GM19463 (cell line): Measurements from ENCODE around the gene IRAK1BP1.
"Not testable (repeated sequence)": the region's sequence is repeated elsewhere in the genome, so short reads cannot be mapped to it uniquely, and the experiment has no call there.

ENCODE experiments used
- ATAC-seq: cut with Tn5 transposase; IDR thresholded peaks from one replicate; pipeline ENCODE4 v1.9.1; 2021; ENCODE audit warnings: mild to moderate bottlenecking, moderate library complexity; ENCODE audit not compliant: unreplicated experiment

The IRAK1BP1 gene

GRCh38 chr6:78883651-78884050 is 16.3 kb downstream of the IRAK1BP1 start:
- ATAC-seq = no peak

GRCh38 chr6:78889901-78890300 is 22.6 kb downstream of the IRAK1BP1 start:
- not testable (repeated sequence) for ATAC-seq

DNA sequence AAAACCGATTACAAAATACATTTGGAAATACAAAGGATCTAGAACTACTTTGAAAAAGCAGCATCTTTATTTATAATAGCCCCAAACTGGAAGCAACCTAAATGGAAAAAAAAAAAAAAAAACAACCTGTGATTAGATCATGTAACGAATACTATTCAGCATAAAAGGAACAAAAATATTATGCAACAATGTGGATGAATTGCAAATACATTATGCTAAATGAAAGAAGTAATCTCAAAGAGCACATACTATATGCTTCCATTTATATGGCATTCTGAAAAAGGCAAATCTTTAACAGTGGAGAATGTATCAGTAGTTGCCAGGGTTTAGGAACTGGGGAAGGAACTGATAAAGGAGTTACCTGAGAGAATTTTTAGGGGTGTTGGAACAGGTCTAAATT is 28.9 kb downstream of the IRAK1BP1 start:
- ATAC-seq = no peak

- no peak for ATAC-seq
These were observed 41.3 kb downstream of the IRAK1BP1 start for GRCh38 chr6:78908621-78909020.

DNA sequence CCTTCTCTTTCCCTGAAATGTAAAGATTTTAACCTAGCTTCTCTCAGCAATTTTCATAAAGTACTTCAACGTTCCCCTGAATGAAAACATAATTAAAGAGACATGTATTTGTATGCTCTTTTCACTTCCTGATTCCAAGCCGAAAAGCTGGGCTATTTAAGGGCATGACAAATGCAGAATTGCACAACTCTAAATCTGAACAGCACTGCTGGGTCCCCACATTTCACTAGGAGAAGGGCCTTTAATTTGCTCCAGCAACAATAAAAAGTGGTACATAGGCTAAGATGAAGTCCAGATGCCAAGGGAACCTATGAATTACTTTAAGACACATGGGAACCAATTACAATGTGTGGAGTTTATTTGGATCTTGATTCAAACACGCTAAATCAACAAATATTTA is 42.0 kb downstream of the IRAK1BP1 start:
- peak; percentile 40 for ATAC-seq

- ATAC-seq = no peak
These were observed 42.7 kb downstream of the IRAK1BP1 start for GRCh38 chr6:78910010-78910409.

DNA sequence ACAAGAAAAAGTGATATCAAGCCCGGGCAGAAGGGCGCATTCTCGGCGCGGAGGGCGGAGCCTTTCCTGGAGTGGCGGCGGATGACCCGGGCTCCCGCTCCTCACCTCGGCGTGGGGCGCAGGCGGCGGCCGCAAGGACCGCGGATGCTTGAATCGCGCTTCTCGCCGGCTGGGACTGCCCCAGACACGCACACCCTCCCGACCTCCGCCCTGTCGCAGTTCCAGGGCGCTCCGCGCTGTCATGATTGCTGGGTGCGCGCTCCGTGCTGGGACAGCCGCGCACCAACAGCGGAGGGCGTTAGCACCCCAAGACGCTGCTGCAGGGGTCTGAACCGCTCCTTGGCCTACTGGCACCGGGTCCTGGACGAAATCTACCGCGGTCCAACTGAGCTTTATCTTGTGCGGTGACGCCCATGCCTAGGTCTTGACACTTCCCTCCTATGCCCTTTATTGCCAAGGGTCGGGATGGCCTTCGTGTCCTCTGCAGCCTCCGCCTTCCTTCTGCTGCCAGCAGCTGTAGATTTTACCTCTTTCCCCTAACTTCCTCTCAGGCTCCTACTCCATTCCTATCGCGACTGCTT is 43.3 kb downstream of the IRAK1BP1 start:
- ATAC-seq = peak; percentile 76

DNA sequence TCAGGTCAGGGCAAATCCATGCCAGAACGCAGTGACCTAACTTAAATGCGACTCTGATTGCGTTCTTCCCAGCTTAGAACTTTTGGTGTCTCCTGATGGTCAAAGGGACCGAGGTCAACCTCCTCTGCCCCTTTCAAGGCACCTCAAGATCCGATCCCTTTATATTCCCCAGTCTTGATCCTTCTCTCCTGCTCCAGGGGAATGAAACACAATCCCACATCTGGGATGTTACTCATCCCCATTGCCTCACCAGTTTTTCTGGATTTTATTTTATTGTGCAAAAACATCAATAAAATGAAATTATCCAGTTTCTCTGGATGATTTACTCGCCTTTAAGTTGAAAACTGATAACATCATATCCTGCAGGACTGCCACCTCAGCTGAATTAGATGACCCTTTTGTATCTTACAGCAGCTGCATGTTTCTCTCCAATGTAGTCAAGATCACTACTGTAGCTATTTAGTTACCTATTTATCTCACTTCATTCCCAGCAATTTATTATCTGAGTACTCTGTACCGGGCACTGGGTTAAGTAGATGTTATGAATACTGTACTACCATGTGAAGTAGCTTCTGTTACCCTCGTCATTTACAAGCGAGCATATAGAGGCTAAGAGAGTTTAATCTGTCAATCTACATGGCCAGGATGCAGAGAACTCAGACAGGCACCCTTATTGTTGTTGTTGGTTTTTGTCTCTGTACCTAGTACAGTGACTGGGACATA is 44.0 kb downstream of the IRAK1BP1 start:
- ATAC-seq = no peak

DNA sequence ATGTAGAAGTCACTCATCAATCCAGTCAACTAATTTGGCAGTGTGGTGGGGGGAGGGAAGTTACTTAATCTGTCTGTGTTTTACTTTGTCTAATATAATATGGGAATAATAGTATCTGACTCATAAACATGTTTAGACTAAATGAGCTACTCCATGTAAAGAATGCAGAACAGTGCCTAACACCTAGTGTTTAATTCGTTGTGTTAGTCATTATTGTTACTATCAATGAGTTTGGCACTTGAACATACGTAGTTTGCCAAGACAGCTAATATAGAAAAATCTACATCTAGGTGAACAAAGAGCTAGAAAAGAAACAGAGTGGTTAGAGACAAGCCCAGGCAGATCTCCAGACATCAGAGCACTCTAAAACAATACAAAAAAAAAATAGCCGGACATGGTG is 49.1 kb downstream of the IRAK1BP1 start:
- no peak for ATAC-seq

DNA sequence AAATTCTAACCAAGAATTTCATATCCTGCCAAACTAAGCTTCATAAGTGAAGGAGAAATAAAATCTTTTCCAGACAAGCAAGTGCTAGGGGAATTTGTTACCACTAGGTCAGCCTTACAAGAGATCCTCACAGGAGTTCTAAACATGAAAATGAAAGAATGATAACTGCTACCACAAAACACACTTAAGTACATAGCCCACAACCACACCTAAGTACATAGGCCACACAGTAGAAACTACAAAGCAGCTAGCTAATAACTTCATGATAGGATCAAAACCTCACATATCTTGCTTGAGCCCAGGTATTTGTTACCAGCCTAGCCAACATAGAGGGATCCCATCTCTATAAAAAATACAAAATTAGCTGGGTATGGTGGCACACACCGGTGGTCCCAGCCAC is 50.4 kb downstream of the IRAK1BP1 start:
- ATAC-seq = no peak

GRCh38 chr6:78921168-78921567 is 53.8 kb downstream of the IRAK1BP1 start:
- ATAC-seq = not testable (repeated sequence)

- no peak for ATAC-seq
These were observed 58.0 kb downstream of the IRAK1BP1 start for GRCh38 chr6:78925317-78925716.

- no peak for ATAC-seq
These were observed 68.2 kb downstream of the IRAK1BP1 start for GRCh38 chr6:78935553-78935952.

GRCh38 chr6:78936515-78936914 is 69.2 kb downstream of the IRAK1BP1 start:
- no peak for ATAC-seq

GRCh38 chr6:78942446-78942845 is 75.1 kb downstream of the IRAK1BP1 start:
- no peak for ATAC-seq

GRCh38 chr6:78947529-78947928 is 80.2 kb downstream of the IRAK1BP1 start:
- no peak for ATAC-seq

DNA sequence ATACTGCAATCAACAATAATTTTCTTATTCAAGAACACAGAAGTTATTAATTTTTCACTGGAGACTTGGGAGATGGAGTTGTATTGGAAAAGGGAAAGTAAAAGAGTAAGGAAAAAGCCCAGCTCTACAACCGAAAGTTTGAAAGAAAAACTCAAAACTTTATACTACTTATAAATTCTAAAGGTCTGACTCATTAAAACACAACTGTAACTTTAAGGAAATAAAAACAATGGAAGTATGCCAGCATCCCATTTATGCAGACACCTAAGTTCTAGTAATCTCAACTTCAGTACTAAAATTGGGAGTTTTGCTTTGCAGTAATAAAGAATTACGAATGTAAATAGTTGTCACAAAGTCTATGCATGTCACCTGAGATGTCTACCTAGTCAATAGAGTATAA is 80.6 kb downstream of the IRAK1BP1 start:
- no peak for ATAC-seq

- no peak for ATAC-seq
These were observed 81.4 kb downstream of the IRAK1BP1 start for GRCh38 chr6:78948785-78949184.

DNA sequence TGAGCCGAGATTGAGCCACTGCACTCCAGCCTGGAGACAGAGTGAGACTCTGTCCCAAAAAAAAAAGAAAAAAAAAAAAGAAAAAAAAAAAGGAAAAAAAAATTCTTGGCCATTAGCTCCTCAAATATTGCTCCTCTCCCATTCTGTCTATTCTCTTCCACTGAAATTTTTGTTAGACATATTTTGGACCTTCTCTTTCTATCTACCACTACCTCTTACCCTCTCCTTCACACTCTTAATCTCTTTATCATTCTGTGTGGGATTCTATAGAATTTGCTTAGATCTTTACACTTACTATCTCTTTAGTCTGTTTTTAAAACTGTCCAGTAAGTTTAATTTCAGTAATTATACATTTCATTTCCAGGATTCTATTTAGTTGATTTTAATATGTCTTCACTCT is 85.0 kb downstream of the IRAK1BP1 start:
- no peak for ATAC-seq
